B cell (primary cell): ENCODE results near the gene CD2.

Source experiments
- EZH2 ChIP-seq: IDR thresholded peaks from 2 replicates; pipeline ENCODE4 v1.6.1; 2012; ENCODE audit warnings: borderline replicate concordance, low read depth, mild to moderate bottlenecking, moderate library complexity, low read length; ENCODE audit not compliant: insufficient read depth, poor library complexity, severe bottlenecking
- TF ChIP-seq, protein P1 (sequence below): fragments of 200-600 bp; IDR thresholded peaks from one replicate; pipeline ENCODE4 v1.8.0; 2022; ENCODE audit warnings: antibody characterized with exemption, mild to moderate bottlenecking

DNA sequence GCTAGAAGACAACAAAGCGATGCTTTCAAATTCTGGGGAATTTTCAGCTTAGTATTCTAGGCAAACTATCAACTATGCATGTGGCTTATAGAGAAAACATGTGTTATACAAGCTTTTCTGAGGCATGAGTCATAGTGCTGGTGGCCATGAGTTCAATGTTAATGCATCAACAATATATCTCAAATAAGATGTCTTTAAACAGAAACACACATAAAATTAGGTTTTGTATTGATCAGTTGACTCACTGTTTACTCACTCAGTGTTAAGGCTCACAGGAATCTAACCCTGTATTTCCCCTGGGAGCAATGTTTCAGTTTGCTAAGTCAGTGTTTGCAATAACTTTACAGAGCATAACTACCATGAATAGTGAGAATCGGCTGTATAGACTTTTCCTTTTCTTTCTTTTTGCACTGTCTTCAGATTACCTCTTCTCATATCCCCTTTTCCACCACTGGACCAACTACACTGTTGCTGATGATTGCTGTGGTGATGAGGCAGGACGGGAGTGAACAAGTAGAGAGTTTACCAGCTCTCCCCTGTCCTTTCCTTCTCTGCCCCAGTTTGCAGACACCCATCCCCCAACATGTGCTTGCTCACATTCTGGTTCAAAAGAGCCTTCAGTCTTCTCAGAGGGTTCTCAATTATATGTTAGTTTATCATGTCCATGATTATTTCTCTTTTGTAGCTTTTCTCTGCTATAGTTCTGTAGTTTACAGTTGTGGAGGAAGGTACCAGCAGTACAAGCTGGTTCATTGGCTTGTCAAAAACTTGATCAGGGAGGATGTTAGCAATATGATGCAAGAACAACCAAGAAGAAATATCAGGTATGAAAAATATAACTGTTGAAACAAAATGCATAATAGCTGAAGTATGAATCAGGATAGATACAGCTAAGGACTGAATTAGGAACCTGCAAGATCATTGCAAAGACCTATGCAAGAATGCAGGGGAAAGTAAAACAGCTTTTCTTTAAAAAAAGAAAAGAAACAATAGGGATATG, 23.9 kb downstream of the CD2 start:
- no peak for TF ChIP-seq EZH2
- TF ChIP-seq, protein P1, sequence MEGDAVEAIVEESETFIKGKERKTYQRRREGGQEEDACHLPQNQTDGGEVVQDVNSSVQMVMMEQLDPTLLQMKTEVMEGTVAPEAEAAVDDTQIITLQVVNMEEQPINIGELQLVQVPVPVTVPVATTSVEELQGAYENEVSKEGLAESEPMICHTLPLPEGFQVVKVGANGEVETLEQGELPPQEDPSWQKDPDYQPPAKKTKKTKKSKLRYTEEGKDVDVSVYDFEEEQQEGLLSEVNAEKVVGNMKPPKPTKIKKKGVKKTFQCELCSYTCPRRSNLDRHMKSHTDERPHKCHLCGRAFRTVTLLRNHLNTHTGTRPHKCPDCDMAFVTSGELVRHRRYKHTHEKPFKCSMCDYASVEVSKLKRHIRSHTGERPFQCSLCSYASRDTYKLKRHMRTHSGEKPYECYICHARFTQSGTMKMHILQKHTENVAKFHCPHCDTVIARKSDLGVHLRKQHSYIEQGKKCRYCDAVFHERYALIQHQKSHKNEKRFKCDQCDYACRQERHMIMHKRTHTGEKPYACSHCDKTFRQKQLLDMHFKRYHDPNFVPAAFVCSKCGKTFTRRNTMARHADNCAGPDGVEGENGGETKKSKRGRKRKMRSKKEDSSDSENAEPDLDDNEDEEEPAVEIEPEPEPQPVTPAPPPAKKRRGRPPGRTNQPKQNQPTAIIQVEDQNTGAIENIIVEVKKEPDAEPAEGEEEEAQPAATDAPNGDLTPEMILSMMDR, result no peak
